Measurements from ENCODE around the gene FOXP1.

Gene FOXP1

GRCh38 chr3:71419369-71419768 lies 164.2 kb downstream of the FOXP1 start:
- Histone ChIP-seq H3K4me3 (replicated peaks; ENCODE audit: low read depth, low read length) (no peak overlapping the region), H3K27me3 (replicated peaks; ENCODE audit: control insufficient read depth, insufficient read depth, low read length) (no peaks in the 10 kb centered on the region; the same call in 1 of the 2 replicates), H3K36me3 (ENCODE audit: control insufficient read depth, insufficient read depth, low read length) (no peaks in the 10 kb centered on the region)
- no peak for DNase-seq (ENCODE audit: extremely low read depth, insufficient read length)
- no peak for TF ChIP-seq CTCF (IDR thresholded peaks at IDR 0.05; ENCODE audit: insufficient read depth, low read length, poor library complexity, severe bottlenecking)

GRCh38 chr3:71417791-71418190 lies 165.7 kb downstream of the FOXP1 start:
- Histone ChIP-seq H3K27me3 (replicated peaks; ENCODE audit: control insufficient read depth, insufficient read depth, low read length) (no peaks in the 10 kb centered on the region; the same call in 1 of the 2 replicates), H3K4me3 (replicated peaks; ENCODE audit: low read depth, low read length) (no peak overlapping the region), H3K36me3 (ENCODE audit: control insufficient read depth, insufficient read depth, low read length) (no peaks in the 10 kb centered on the region)
- no peak for DNase-seq (ENCODE audit: extremely low read depth, insufficient read length)
- no peak for TF ChIP-seq CTCF (IDR thresholded peaks at IDR 0.05; ENCODE audit: insufficient read depth, low read length, poor library complexity, severe bottlenecking)

GRCh38 chr3:71416876-71417275 lies 166.7 kb downstream of the FOXP1 start:
- no peaks in the 10 kb centered on the region for H3K36me3 ChIP-seq (ENCODE audit: control insufficient read depth, insufficient read depth, low read length)
- H3K27me3 ChIP-seq (replicated peaks; ENCODE audit: control insufficient read depth, insufficient read depth, low read length): no peaks in the 10 kb centered on the region
- H3K4me3 ChIP-seq (replicated peaks; ENCODE audit: low read depth, low read length): no peak overlapping the region
- TF ChIP-seq CTCF (IDR thresholded peaks at IDR 0.05; ENCODE audit: insufficient read depth, low read length, poor library complexity, severe bottlenecking): peak; percentile 23
- no peak for DNase-seq (ENCODE audit: extremely low read depth, insufficient read length)

GRCh38 chr3:71415681-71416122 lies 167.8 kb downstream of the FOXP1 start:
- H3K4me3 ChIP-seq (replicated peaks; ENCODE audit: low read depth, low read length): no peak overlapping the region
- no peak for DNase-seq (ENCODE audit: extremely low read depth, insufficient read length)
- H3K27me3 ChIP-seq (replicated peaks; ENCODE audit: control insufficient read depth, insufficient read depth, low read length): no peaks in the 10 kb centered on the region
- H3K36me3 ChIP-seq (ENCODE audit: control insufficient read depth, insufficient read depth, low read length): no peaks in the 10 kb centered on the region
- no peak for TF ChIP-seq CTCF (IDR thresholded peaks at IDR 0.05; ENCODE audit: insufficient read depth, low read length, poor library complexity, severe bottlenecking)

GRCh38 chr3:71414189-71414927 lies 169.2 kb downstream of the FOXP1 start:
- Histone ChIP-seq H3K4me3 (replicated peaks; ENCODE audit: low read depth, low read length) (no peak overlapping the region), H3K27me3 (replicated peaks; ENCODE audit: control insufficient read depth, insufficient read depth, low read length) (no peaks in the 10 kb centered on the region), H3K36me3 (ENCODE audit: control insufficient read depth, insufficient read depth, low read length) (no peaks in the 10 kb centered on the region)
- DNase-seq (ENCODE audit: extremely low read depth, insufficient read length): no peak
- no peak for TF ChIP-seq CTCF (IDR thresholded peaks at IDR 0.05; ENCODE audit: insufficient read depth, low read length, poor library complexity, severe bottlenecking)
